Stimulated activated CD8-positive, alpha-beta memory T cell treated with anti-CD3 and anti-CD28 coated beads, Interleukin-7, amount 100 ng/mL, for 1 hour (primary cell): ENCODE measurements around the gene RTL9.

Experiments used
- DNase-seq, 2 donors: peaks; one replicate each; pipeline ENCODE4 v3.0.0-alpha.2; 2020; ENCODE audit warnings: low read depth in 2 of 2

The RTL9 gene

DNA sequence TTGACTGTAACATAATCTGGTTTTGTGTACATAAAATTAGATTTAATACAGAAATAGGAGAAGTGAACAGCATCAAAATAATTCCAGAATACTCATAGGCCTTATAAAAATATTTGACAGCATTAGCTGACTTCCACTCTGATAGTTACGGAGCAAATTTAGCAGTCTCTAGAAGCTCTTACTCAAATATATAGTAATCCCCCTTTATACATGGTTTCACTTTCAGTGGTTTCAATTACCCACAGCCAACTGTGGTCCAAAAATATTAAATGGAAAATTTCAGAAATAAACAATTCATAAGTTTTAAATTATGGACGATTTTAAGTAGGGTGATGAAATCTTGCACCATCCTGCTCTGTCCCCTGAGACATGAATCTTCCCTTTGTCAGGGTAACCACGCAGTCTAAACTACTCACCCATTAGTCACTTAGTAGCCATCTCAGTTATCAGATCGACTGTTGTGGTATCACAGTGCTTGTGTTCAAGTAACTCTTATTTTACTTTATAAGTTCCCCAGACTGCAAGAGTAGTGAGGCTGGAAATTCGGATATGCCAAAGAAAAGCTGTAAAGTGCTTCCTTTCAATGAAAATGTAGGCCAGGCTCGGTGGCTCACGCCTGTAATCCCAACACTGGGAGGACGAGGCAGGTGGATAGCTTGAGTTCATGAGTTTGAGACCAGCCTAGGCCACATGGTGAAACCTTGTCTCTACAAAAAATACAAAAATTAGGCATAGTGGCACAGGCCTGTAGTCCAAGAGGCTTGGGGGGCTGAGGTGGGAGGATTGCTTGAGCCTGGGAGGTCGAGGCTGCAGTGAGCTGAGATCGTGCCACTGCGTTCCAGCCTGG lies 17.2 kb upstream of the RTL9 start:
- DNase-seq = no peak

DNA sequence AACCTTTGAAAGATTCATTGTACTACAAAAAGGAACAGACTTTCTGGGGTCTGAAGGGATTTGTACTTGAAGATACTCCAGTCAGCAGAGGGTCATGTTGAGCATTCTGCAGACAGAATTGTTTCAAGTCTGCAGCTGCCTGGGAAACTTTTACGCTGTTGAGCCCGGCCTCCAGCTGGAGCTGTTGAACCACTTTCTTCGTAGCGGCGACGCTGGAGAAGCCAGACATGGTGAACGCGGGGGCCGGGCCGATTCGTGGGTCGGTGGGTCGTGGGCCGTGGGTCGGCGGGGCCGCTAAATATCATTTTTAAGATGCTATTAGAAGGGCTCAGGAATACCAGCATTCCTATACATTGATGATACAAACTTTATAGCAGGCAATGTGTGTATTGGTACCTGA lies 12.0 kb upstream of the RTL9 start:
- DNase-seq = no peak

DNA sequence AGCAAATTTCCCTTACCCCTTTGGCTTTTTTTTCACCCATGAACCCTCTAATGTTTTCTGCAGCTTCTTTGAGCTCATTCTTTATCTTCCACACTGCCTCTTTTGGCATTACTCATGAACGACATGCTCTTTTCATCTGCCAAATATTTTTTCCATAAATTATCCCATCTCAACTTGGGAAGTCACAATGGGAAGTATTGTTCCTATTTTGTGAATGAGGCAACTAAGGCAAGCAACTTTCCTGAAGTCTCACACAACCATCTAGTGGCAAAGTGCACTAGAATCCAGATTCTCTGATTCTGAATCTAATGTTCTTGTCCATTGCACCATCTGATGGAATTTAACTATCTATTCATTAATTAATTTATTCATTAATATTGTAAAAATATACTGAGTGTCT lies 625 bp downstream of the RTL9 start:
- no peak for DNase-seq

DNA sequence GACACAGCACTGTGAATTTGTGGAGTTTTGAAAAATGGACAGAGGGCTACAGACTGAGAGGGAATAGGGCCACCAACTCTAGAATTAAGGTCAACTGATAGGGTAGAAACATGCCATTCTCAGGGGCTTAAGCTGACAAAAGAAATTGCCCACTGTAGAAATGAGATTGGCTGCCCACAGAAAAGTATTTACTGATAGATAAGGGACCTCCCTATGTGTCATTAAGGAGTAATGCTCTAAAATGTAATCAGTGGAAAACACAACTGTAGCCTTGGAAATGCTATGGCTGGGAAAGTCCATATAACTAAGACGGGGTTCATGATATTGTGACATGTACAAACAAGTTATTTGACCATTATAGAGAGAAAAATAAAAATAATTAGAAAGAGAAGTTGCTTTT lies 4.6 kb downstream of the RTL9 start:
- DNase-seq = no peak

DNA sequence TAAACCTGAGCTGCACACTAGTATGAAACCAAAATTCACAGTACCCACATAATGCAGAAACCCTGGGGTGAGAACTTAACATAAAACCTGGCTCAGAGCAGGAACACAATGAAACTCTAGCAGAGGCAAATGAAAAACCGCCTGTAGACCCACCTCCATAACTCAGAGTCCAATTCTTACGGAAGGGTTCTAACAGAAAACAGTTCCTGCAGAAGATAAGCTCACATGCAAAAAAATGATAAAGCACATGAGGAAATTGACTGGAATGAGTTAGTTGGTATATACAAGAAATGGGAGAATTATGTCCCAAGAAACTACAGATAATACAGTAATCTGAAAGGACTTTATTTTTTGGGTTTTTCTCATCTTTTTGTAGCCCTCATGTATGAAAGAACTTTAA lies 14.7 kb downstream of the RTL9 start:
- DNase-seq = no peak

DNA sequence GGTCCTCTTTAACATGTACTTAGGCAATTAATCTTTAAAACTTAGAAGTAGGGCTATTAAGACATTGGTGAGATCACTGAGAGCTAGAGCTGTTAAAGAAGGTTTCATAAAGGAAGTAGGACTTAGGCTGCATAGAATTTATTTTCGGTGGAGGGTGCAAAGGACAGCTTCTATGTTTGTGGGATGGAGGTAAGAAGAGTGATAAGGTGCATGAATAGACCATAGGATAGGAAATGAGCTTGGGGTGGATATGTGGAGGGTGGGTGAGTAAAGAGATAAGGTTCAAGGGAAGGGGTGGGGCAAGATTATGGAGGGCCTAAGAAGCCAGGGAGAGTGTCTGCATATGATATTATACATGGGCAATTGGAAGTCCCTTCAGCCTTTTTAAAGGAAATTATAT lies 15.9 kb downstream of the RTL9 start:
- DNase-seq = no peak

DNA sequence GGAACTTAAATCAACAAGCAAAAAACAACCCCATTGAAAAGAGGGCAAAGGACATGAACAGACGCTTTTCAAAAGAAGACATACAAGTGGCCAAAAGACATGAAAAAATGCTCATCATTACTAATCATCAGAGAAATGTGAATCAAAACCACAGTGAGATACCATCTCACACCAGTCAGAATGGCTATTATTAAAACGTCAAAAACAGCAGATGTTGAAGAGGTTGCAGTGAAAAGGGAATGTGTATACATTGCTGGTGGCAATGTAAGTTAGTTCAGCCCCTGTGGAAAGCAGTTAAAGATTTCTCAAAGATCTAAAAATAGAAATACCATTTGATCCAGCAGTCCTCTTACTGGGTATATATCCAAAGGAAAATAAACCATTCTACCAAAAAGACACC lies 22.6 kb downstream of the RTL9 start:
- no peak for DNase-seq

DNA sequence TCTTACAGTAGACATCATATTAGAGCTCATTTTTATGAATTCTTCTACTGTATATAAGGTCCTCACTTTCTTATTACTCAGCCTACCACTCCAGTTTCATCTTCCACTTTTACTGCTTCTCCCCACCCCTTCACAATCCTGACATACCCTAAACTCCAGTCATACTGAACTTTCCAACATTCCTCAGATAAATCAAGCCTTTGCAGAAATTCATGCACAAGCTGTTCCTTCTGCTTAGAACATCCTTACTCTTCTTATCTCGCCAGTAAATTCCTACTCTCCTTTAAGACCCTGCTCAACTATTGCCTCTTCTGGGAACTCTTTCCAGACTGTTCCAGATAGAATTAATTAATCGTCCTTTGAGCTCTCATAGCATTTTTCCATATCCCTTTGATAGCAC lies 24.8 kb downstream of the RTL9 start:
- no peak for DNase-seq

DNA sequence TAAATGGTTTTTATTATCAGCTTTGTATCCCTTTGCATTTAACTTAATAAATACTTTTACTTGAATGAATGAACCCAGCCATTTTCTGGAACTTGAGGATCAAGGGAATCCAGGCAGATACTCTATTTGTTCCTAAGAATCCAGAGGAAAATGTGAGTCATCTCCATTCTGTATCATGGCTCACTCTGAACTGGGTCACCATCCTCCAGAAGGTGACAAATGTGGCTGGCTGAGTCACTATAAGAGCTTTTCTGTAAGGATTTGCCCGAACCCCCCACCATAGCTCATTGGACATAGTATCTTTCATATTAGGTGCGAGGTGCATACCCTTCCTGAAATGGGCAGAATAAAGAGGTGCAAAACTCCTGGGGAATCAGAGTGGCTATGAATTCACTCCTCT lies 25.8 kb downstream of the RTL9 start:
- DNase-seq = no peak

DNA sequence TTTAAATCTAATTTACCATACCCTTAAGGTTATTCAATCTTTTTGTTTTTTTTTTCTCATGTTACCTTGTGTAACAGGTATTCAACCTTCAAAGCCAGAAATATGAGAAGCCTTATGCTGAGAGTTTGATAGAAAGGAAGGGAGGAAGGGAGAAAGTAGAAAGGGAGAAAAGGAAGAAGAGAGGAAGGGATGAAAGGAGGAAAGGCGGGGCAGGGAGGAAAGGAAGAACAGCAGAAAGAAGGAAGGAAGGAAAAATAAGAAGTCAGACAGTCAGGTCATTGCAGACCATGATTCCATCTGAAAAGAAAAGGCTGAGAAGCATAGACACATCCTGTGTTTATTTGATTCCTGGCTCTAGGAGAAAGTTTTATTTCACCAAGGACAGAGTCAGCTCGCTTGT lies 30.9 kb downstream of the RTL9 start:
- DNase-seq = no peak

DNA sequence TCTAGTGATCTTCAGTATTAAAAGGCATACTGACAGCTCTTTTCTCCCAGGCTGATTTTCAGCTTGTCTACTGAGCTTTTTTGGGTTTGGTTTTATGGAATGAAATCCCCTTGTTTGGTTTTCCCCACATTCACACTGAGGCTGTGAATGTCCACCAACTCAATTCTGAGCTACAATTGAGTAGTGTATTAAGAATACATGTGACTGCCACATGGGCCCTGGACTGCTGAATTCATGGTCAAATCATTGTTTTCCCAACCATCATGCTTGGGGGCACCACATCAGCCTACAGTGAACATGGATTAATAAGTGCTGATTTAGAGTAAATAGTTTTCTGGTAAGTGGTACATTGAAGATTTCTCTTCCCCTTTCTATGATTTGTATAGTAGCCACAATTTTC lies 32.4 kb downstream of the RTL9 start:
- DNase-seq = no peak

DNA sequence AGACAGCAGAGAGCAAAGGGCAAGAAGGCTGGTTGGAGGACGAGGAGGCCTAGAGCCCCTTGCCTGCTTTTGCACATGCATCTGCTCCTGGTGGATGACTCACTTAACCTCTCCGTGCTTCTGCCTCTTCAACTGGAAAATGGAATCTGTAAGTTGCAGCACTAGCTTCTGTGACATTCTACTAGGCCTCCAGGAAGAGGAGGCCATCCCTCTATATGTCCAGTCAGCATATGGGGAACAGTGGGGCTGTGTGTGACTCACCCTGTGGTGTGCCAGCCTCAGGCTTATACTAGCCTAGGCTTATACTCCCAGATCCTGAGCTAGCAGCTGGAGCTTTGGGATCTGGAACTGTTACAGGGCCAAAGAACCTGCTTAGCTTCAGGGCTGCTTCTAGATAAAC lies 36.0 kb downstream of the RTL9 start:
- no peak for DNase-seq

DNA sequence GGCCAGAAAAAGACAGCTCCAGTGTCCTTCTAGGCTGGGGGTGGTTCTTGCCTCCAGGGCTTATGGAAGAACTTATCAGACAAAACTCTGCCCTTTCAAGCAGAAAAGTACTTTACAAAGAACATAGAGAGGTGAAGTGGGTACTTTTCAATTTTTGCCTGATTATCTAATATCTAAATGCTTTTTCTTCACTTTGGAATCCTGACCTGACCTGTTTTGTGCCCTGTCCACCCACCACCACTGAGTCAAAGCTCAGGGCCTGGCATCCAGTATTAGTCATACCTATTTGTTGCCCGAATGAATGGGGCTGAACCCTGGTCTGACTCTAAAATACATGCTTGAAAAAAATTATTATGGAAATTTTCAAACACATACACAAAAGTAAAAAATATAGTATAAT lies 37.2 kb downstream of the RTL9 start:
- no peak for DNase-seq

DNA sequence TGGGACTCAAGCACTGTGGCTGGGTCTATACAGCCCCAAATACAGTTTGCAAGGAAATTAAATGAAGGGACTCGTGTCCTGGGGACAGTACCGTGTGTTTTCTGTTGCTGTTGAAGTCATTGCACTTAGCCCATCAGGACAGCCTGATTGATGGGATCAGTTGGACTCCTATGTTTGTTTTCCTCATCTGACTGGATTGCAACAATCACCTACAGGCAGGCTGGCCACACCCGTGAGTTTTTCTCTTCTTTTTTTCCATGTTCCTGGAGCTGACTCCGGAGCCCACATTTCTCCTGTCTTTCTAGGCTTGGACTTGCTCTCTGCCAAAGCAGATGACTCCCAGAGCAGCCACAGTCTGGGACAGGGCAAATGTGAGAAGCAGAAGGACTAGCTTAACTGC lies 38.1 kb downstream of the RTL9 start:
- DNase-seq = no peak

DNA sequence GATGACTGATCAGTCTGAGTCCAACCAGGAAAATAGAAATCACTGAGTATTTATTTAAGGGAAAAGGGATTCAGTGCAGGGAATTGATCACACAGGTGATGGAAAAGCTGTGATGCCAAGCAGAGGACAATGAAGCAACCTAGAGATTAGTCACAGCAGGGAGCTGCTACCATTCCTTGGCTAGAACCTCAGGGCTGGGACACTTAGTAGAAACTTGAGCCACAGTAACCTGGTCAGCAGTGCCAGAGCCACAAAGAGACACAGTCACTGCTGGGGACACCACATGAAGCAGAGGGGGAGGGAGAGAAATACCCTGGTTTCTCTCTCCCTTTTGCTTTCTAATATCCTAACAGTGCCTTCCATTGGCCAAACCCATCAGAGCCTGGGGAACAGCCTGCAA lies 38.7 kb downstream of the RTL9 start:
- DNase-seq = no peak

DNA sequence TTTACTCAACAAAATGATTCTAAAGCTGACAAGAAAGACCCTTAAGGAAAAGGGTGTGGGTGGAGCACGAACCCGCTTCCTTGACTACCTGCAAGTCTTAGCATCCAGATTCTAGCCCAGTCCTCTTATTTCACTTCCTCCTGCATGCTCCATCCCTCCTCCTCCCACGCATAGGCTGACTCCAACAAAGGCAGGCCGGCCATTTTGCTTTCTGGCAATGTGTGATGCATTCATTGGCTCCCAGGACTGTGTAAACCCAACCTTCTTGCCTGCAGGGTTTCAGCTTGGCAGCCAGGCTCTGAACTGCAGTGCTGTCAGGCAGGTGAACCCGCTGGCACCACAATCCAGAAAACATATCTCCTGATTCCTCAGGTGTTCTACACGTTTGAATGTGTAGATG lies 39.3 kb downstream of the RTL9 start:
- no peak for DNase-seq

DNA sequence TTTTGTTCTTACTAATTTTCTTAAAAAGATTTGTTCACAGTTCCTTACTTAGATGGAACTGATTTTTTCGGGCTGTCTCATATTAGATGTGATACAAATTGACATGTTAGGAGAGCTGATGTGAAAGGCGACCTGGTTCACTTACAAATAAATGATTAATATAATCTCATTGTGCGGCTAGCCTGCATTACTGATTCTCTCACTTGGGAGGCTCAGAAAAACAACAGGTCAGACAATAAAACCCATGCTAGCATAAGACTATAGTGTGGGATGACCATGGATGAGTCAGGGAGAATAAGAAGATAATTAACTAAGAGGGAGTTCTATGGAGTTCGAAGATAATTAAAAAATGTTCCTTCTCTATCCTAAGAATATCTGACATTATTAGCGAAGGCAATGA lies 40.8 kb downstream of the RTL9 start:
- DNase-seq = no peak

DNA sequence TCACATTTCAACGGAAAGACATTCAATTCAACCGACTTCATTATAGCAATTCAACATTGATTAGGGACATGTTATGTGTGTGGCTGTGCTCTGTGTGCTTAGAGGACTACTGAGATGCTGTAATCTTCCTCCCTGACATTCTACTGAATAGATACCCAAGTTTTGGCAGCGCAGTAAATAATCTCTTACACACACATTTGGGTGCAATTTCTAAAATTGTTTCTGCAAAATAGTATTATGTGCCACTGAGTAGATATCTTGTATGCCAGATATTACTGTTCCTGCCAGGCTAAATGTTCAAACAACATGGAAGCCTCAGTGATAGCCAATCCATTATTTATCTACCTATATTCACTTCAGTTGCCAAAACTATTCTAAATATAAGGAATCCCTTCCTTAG lies 41.3 kb downstream of the RTL9 start:
- no peak for DNase-seq

DNA sequence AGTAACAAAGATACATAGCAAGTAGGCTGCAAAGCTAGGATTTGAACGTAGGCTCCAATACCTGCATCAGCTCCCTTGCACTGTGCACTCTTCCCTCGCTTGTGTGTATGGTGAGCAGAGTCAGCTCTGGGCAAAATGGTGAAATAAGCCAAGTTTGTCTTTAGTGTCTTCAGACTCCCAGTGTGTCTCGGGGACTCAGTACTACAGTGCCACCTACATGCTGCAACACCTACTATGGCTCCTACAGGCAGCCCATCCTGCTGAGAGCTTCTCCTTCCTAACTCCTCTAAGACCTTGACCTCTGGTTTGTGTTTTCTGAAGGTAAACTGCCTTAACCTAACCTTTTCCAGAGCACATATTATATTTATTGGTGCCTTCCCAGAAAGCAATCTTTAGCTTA lies 42.5 kb downstream of the RTL9 start:
- DNase-seq = no peak

DNA sequence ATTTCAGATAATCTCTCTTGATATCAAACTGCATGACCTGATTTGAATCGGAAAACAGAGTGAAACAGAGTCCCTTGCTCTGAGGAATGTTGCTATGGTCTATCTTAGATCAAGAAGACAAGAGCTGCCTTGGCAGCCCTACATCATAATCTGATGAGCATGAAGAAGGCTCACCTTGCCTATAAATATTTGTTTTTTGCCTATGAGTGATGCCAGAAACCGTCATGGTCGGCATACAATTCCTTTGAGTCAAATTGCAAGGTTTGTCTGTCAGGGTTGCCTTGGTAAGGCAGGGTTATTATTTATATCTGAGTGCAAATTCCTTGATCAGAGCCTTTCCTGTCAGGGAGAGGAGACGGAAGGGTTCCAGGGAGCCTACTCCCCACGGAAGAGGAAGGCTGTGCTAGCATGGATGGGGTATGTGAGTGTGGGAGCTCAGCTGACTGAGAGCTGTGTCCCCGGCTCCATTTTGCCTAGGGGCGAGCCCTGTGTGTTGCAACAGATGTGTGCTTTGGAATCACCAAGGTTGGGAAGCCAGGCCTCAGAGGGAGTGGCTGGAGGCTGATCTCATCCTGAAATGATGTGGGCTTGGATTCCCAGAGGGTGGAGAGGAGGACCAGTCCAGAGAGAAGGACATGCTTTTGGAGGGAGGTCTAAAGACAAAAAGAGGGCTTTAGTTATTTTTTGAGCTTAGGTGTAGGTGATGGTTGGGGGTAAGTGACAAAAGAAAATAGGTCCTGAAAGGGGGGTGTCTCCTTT lies 43.6 kb downstream of the RTL9 start:
- DNase-seq = no peak

DNA sequence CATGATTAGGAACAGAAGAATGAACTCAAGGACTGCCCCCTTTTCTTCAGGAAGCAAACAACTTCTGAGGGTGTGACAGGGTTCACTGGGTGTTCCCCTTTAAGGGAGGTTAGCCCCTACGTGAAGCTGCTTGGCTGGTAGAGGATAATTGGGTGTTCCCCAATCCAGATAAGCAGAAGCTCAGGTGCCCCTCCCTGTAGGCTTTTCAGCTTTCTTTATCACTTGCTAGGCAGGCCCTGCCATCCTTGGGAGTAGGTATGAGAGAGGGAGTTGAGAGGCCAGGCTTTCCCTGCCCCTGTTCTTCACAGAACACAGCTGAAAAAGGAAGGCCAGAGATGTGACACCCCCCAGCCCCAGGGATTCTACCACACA lies 44.2 kb downstream of the RTL9 start:
- DNase-seq = no peak

DNA sequence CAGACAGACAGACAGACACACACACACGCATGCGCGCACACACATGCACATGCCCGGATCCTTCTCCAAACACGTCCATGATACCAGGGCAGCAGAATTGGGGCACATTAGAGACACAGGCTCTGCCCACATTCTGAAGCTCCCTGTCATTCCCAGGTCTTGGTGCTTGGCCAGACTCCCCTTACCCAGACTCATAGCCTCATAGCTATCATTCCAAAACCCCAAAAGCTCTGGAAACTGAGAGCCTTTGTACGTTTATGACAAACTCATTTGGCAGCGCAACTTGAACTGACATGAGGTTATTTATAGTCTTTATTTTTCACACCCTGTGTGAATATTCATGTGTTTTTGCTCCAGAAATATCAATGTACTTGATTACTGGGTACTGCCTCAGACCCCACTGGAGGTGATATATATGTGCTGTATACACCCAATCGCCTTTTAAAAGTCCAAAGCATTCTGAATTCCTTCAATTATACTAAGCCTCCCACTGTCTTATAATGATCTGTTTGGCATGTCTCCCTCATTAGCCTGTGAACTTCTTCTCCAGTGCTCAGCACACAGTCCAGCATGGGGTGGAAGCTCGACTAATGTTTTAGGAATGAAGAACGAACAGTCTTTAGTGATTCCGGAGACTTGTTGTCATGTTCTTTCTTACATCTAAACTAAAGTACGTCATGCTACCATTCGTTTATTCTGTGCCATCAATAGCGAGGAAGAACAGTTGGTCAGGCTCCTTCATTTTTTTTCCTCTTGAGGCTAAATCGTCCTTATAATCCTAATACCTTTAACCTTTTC lies 45.0 kb downstream of the RTL9 start:
- DNase-seq = no peak

DNA sequence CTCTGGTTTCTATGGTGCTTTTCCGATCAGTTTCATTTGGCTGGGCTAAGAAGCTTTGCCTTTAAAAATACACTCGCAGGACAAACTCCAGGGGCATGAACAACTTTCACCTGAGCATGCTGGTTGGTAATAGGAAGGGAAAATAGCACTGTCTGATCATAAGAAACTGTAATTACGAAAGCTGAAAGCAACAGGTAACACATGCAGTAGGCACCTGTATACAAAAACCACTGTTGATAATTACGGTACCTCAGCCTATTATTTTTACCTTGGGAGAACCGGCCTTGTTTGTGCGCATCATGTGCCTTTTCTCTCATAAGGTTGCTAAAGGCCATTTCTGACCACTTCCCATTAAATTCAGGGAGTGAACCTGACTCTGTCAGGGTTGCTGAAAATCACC lies 45.7 kb downstream of the RTL9 start:
- DNase-seq = no peak
